ENCODE results near the gene RBM45.

The RBM45 gene

DNA sequence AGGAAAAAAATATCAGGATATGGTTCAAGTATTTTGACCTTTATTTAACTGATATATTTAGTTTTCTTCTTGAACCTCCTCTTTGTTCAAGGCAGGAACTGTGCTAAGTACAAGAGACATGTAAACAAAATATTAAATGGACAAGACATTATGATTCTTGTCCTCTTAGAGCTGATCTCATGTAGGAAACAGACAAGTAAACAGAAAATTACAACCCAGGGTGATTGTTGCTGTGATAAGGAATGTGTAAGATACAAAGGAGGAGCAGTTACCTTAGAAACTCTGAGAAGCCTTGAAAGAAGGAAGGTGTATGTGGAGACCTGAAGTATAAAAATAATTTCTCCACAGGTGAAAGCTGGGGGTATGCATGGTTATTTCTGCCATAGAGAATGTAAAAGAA, 12.9 kb downstream of the RBM45 start:
- Histone ChIP-seq H3K56ac (ENCODE audit: low read length) (no peak overlapping the region), H2AK5ac (ENCODE audit: low read length) (no peak overlapping the region), H3K4me3 (ENCODE audit: low read length) (no peak overlapping the region), H3K18ac (ENCODE audit: low read length) (no peak overlapping the region), H3K36me3 (ENCODE audit: control insufficient read depth, insufficient read depth, low read length) (no peaks in the 10 kb centered on the region), H3K23ac (ENCODE audit: low read length) (no peak overlapping the region), H2BK15ac (replicated peaks; ENCODE audit: low read depth) (no peak overlapping the region), H2BK5ac (ENCODE audit: low read length) (no peak overlapping the region), H3K4me1 (ENCODE audit: control insufficient read depth, low read depth, low read length) (peaks cover 2% of the 10 kb centered on the region), H3K27ac (ENCODE audit: low read depth, low read length) (no peak overlapping the region), H3K4ac (ENCODE audit: low read depth, low read length) (no peak overlapping the region), H3K4me2 (ENCODE audit: low read length) (no peak overlapping the region), H3K9ac (ENCODE audit: low read length) (no peak overlapping the region), H2BK120ac (ENCODE audit: low read depth, low read length) (no peak overlapping the region), H4K5ac (ENCODE audit: low read length) (no peak overlapping the region), H4K8ac (ENCODE audit: low read depth, low read length) (no peak overlapping the region), H3K79me1 (ENCODE audit: low read length) (no peaks in the 10 kb centered on the region), H3K27me3 (ENCODE audit: insufficient read depth, low read length, poor library complexity) (no peaks in the 10 kb centered on the region), H3K79me2 (ENCODE audit: control insufficient read depth, insufficient read depth, low read length) (no peaks in the 10 kb centered on the region)
- peak; percentile 44 for DNase-seq

DNA sequence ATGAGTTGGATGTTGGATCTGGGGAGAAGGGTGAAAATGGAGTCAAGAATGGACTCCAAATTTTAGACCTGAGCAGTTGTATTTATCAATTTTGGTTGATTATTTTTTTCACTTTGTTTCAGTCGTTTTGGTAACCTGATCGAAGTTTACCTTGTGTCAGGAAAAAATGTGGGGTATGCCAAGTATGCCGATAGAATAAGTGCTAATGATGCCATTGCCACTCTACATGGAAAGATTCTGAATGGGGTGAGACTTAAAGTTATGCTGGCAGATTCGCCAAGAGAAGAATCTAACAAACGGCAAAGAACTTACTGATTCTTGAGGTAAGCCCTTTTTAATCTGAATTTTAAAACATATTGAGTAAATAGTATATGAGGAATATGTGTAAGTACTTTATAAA, 13.6 kb downstream of the RBM45 start:
- Histone ChIP-seq H3K27me3 (ENCODE audit: insufficient read depth, low read length, poor library complexity) (no peaks in the 10 kb centered on the region), H3K4me2 (ENCODE audit: low read length) (no peak overlapping the region), H3K4ac (ENCODE audit: low read depth, low read length) (no peak overlapping the region), H4K8ac (ENCODE audit: low read depth, low read length) (no peak overlapping the region), H4K5ac (ENCODE audit: low read length) (no peak overlapping the region), H2BK5ac (ENCODE audit: low read length) (no peak overlapping the region), H3K56ac (ENCODE audit: low read length) (no peak overlapping the region), H3K79me1 (ENCODE audit: low read length) (no peaks in the 10 kb centered on the region), H3K23ac (ENCODE audit: low read length) (no peak overlapping the region), H2BK120ac (ENCODE audit: low read depth, low read length) (no peak overlapping the region), H2BK15ac (replicated peaks; ENCODE audit: low read depth) (no peak overlapping the region), H3K27ac (ENCODE audit: low read depth, low read length) (no peak overlapping the region), H3K36me3 (ENCODE audit: control insufficient read depth, insufficient read depth, low read length) (no peaks in the 10 kb centered on the region), H3K9ac (ENCODE audit: low read length) (no peak overlapping the region), H3K79me2 (ENCODE audit: control insufficient read depth, insufficient read depth, low read length) (no peaks in the 10 kb centered on the region), H3K18ac (ENCODE audit: low read length) (no peak overlapping the region), H3K4me1 (ENCODE audit: control insufficient read depth, low read depth, low read length) (peaks cover 2% of the 10 kb centered on the region), H3K4me3 (ENCODE audit: low read length) (no peak overlapping the region), H2AK5ac (ENCODE audit: low read length) (no peak overlapping the region)
- DNase-seq, result peak; percentile 89
- WGBS (ENCODE audit: extremely low coverage, insufficient coverage, low lambda C conversion rate), result no CpG with 5 or more reads among the region's 5 CpGs

DNA sequence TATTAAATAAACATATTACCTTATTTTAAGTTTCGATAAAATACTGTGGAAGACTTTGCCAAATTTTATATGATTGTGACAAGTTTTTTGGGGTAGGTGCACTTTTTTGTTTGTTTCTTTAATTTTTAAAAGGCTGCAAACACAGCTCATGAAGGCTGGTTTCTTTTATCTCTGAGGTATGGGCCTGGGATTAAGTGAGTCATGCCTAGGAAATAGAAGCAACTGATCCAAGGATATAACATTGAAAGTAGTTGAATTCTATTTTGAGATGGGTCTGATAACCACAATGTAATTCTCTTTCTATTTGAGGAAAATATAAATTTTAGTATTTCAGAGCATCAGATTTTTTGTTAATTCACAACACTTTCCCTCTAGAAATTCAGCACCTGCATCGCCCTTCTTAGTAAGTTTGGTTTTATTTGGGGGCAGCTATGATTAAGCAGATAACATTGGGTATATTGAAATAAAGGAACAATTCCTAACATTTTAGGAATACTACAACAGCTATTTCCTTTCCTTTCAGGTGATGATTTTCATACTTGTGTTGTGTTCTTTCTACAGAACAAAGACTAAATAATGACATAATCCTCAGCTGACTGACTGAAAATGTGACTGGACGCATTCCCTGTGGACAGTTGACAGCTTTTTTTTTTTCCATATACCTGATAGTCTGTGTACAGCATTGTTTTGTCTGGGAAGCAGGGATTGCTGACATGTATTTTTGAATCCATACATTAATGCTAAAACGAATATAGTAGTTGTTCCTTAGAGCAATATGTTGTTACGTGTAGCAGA, 16.8 kb downstream of the RBM45 start:
- Histone ChIP-seq H3K23ac (ENCODE audit: low read length) (no peak overlapping the region), H3K4me3 (ENCODE audit: low read length) (no peak overlapping the region), H3K4me2 (ENCODE audit: low read length) (no peak overlapping the region), H3K36me3 (ENCODE audit: control insufficient read depth, insufficient read depth, low read length) (no peaks in the 10 kb centered on the region), H3K79me2 (ENCODE audit: control insufficient read depth, insufficient read depth, low read length) (no peaks in the 10 kb centered on the region), H2BK5ac (ENCODE audit: low read length) (no peak overlapping the region), H3K27me3 (ENCODE audit: insufficient read depth, low read length, poor library complexity) (no peaks in the 10 kb centered on the region), H3K56ac (ENCODE audit: low read length) (no peak overlapping the region), H4K5ac (ENCODE audit: low read length) (no peak overlapping the region), H3K4me1 (ENCODE audit: control insufficient read depth, low read depth, low read length) (peaks cover 2% of the 10 kb centered on the region), H3K4ac (ENCODE audit: low read depth, low read length) (no peak overlapping the region), H2BK120ac (ENCODE audit: low read depth, low read length) (no peak overlapping the region), H2BK15ac (replicated peaks; ENCODE audit: low read depth) (no peak overlapping the region), H4K8ac (ENCODE audit: low read depth, low read length) (no peak overlapping the region), H3K79me1 (ENCODE audit: low read length) (no peaks in the 10 kb centered on the region), H2AK5ac (ENCODE audit: low read length) (no peak overlapping the region), H3K18ac (ENCODE audit: low read length) (no peak overlapping the region), H3K9ac (ENCODE audit: low read length) (no peak overlapping the region), H3K27ac (ENCODE audit: low read depth, low read length) (no peak overlapping the region)
- no CpG with 5 or more reads among the region's 5 CpGs for WGBS (ENCODE audit: extremely low coverage, insufficient coverage, low lambda C conversion rate)
- no peak for DNase-seq

DNA sequence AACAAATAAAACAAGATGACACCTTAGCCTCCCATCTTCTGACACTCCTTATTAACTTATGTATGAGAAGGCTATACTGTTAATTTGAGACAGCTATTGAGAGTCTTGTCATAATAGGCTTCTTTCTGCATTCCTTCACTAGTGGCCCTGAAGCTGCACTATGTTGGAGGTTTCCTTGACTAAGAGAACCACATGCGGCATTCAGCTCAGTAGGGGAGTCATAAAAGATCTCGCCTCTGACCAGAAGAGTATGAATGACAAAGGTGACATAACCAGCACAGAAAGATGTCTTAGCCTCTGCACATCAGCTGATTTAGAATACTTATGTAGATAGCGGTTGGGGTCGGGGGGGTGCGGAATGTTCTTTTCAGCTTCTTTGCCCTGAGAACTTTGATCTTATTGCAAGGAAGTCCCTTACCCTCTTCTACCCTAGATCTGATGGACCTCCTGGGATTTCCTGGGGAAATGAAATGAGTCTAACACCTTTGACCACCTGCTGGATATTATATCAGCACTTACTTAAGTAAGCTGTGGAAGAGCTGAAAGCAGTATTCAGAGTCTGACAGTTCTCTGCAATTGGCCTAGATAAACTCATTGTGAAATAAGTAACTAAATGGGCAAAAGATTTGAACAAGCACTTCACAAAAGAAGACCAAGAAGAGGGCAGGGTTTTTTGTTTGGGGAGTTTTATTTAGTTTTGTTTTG, 24.2 kb downstream of the RBM45 start:
- Histone ChIP-seq H2BK5ac (ENCODE audit: low read length) (no peak overlapping the region), H3K23ac (ENCODE audit: low read length) (no peak overlapping the region), H2AK5ac (ENCODE audit: low read length) (no peak overlapping the region), H2BK15ac (replicated peaks; ENCODE audit: low read depth) (no peak overlapping the region), H3K27ac (ENCODE audit: low read depth, low read length) (peak overlapping the region; percentile 52), H3K4me2 (ENCODE audit: low read length) (no peak overlapping the region), H3K4me1 (ENCODE audit: control insufficient read depth, low read depth, low read length) (peaks cover 1% of the 10 kb centered on the region), H3K4me3 (ENCODE audit: low read length) (no peak overlapping the region), H3K36me3 (ENCODE audit: control insufficient read depth, insufficient read depth, low read length) (no peaks in the 10 kb centered on the region), H4K8ac (ENCODE audit: low read depth, low read length) (no peak overlapping the region), H3K18ac (ENCODE audit: low read length) (no peak overlapping the region), H2BK120ac (ENCODE audit: low read depth, low read length) (peak overlapping the region; percentile 99), H3K9ac (ENCODE audit: low read length) (no peak overlapping the region), H3K4ac (ENCODE audit: low read depth, low read length) (no peak overlapping the region), H4K5ac (ENCODE audit: low read length) (no peak overlapping the region), H3K27me3 (ENCODE audit: insufficient read depth, low read length, poor library complexity) (no peaks in the 10 kb centered on the region), H3K79me2 (ENCODE audit: control insufficient read depth, insufficient read depth, low read length) (no peaks in the 10 kb centered on the region), H3K56ac (ENCODE audit: low read length) (no peak overlapping the region), H3K79me1 (ENCODE audit: low read length) (no peaks in the 10 kb centered on the region)
- WGBS (ENCODE audit: extremely low coverage, insufficient coverage, low lambda C conversion rate), result no CpG with 5 or more reads among the region's 5 CpGs
- DNase-seq, result peak; percentile 74

DNA sequence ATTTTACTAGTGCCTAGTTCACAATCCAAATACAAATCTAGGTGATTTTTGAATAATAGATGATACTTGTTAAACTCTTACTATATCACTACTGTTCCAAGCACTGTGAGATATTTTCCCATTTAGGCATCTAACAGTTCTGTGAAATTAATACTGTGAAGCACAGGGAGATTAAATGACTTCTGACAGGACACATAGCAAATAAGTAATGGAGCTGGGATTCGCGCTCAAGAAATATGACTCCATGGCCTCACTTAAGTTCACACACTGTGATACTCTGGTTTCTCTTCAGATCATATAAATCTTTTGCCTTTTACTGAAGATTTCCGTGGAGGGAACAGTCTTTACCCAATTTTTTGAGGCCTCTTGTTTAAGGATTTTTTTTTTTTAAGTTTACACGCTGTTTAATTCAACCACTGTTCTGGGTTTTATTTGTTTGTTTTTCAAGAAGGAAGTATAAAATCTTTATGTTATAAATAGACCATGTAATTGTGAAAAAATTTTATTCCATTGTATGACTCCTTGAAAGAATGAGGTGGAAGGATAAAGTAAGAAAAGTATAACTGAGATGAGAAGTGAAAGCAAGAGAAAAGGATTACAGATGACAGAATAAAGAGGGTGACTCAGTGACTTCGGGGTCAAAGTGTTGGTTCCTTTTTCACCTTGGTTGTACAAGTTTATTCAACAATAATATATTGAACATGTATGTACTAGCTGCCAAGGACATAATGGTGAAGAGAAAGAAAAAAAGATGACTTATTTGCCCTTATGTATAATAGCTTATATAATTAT, 30.2 kb downstream of the RBM45 start:
- Histone ChIP-seq H3K4me2 (ENCODE audit: low read length) (no peak overlapping the region), H3K23ac (ENCODE audit: low read length) (no peak overlapping the region), H3K18ac (ENCODE audit: low read length) (no peak overlapping the region), H3K4me3 (ENCODE audit: low read length) (no peak overlapping the region), H2BK5ac (ENCODE audit: low read length) (no peak overlapping the region), H3K79me2 (ENCODE audit: control insufficient read depth, insufficient read depth, low read length) (no peaks in the 10 kb centered on the region), H3K56ac (ENCODE audit: low read length) (no peak overlapping the region), H3K4me1 (ENCODE audit: control insufficient read depth, low read depth, low read length) (no peaks in the 10 kb centered on the region), H2AK5ac (ENCODE audit: low read length) (no peak overlapping the region), H2BK120ac (ENCODE audit: low read depth, low read length) (no peak overlapping the region), H2BK15ac (replicated peaks; ENCODE audit: low read depth) (no peak overlapping the region), H3K79me1 (ENCODE audit: low read length) (no peaks in the 10 kb centered on the region), H4K5ac (ENCODE audit: low read length) (no peak overlapping the region), H3K27ac (ENCODE audit: low read depth, low read length) (no peak overlapping the region), H4K8ac (ENCODE audit: low read depth, low read length) (no peak overlapping the region), H3K36me3 (ENCODE audit: control insufficient read depth, insufficient read depth, low read length) (no peaks in the 10 kb centered on the region), H3K27me3 (ENCODE audit: insufficient read depth, low read length, poor library complexity) (no peaks in the 10 kb centered on the region), H3K9ac (ENCODE audit: low read length) (no peak overlapping the region), H3K4ac (ENCODE audit: low read depth, low read length) (no peak overlapping the region)
- no CpG with 5 or more reads among the region's 5 CpGs for WGBS (ENCODE audit: extremely low coverage, insufficient coverage, low lambda C conversion rate)
- no peak for DNase-seq

All from mesendoderm (in vitro differentiated cells).